Posterior cingulate gyrus (tissue), 11 donors: ENCODE measurements around the gene SERINC2.

Experiments
- DNase-seq, 10 donors: peaks; one replicate each; pipeline versions ENCODE4 v3.0.0 to v3.0.0-alpha.2; 2020 to 2021; ENCODE audit warnings: mixed read lengths in 3 of 10
- intact Hi-C: fragments of 100-400 bp; cut with DNase I; formaldehyde crosslinking; loops from one replicate; pipeline ENCODE4 v1.15.1; 2023

SERINC2 gene

DNA sequence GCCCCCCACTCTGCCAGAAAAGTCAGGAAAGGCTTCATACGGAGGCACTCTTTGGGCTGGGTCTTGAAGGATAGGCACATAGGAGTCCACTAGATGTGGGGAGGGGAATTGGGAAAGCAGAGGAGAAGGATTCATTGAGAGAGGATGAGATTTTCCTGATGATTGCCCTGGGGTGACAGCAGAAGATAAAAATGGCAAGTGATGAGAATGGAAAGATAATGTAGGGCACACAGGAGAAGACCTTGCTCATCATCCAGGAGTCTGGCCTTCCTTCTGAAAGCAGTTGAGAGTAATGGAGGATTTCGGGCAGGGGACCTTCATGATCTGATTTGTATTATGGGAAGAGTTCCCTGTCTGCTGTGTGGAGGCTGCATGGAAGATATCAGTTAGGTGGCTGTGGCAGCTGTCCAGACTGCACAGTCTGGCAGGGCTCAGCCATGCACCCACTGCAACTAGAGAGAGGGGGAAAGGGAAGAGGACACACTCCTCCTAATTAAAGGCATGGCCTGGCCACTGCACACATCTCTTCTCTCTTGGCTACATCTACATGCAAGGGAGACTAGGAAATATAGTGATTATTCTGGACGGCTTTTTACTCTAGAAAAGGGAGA is 30.5 kb upstream of the SERINC2 start:
- peak in 6 of 10 donors; percentile 24 to 87 (median 62) for DNase-seq
- intact Hi-C loops: no loop called here

DNA sequence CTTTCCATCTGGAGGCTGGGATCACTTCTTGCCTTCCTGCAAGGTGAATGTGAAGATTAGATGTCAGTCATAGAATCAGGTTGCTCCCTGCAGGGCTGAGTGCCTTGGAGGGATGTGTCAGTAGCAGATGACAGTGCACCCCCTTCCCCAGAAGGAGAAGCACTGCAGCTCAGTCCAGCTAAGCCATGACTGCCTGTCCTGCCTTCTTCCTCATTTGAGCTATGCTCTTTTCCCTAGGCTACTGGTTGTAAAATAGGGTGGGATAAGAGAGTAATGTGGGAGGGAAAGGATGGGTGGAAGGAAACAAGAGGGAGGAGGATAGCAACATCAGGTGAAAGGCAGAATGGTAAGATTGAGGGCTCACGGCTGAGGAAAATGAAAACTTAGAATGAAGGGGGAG is 29.0 kb upstream of the SERINC2 start:
- peak in 2 of 10 donors; percentile 17 to 22 for DNase-seq
- intact Hi-C loops: no loop called here

DNA sequence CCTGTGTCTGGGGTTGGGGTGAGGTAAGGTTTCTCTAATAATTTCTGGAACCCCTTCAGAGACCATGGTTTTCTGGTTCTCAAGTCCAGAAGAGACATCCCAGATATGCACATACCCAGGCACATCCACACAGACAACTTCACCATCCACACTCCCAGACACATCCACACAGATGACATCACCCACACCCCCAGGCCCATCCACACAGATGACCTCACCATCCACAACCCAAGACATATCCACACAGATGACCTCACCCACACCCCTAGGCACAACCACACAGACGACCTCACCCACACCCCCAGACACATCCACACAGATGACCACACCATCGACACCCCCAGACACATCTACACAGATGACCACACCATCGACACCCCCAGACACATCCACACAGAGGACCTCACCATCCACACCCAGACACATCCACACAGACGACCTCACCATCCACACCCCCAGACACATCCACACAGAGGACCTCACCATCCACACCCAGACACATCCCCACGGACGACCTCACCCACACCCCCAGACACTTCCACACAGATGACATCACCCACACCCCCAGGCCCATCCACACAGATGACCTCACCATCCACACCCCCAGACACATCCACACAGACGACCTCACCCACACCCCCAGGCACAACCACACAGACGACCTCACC is 26.3 kb upstream of the SERINC2 start:
- peak in 2 of 10 donors; percentile 30 to 34 for DNase-seq

GRCh38 chr1:31387612-31388011 is 25.4 kb upstream of the SERINC2 start:
- intact Hi-C loops: loop anchor here (5.0 kb wide), 1 partner anchor 160 kb away; no protein-coding TSS in a partner anchor
- DNase-seq: peak in 1 of 10 donors; percentile 22

More for the DNA sequence above, 26.3 kb upstream of the SERINC2 start:
- intact Hi-C loops: loop anchor here (5.0 kb wide), 1 partner anchor 161 kb away; no protein-coding TSS in a partner anchor

DNA sequence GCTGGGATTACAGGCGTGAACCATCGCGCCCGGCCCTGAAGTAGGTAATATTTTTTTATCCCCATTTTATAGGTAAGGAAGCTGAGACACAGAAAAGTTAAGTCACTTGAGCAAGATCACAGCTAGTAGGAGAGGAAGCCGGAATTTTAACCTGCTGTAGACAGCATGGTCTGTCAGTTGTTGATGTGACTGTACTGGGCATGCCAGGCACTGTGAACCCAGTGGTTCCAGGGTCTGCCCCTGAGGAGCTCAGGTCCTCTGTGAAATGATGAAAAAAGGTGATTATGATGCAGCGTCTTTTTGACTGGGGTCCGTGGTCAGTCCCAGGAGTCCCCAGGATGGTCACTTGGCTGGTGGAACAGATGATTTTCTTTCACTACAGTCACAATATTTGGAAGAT is 23.4 kb upstream of the SERINC2 start:
- intact Hi-C loops: loop anchor here (5.0 kb wide), 1 partner anchor 158 kb away; no protein-coding TSS in a partner anchor
- no peak for DNase-seq

DNA sequence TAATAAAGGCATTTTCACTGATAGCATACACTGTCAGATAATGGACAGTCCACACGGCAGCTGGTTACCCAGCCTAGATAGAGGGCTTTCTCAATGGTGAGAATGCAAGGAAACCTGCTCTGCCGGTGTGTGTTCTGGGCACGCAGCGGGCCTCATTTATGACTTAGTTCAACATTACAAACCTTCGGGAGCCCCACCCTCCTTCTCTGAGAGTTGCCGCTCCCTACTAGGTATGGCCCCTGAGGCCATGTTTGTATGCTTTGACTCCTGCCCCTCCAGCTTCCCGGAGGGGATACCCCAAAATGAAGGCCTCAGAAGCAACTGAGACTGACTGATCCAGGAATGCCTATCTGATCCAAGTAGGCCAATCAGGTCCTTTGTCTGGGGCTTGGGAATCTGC is 22.9 kb upstream of the SERINC2 start:
- no peak for DNase-seq
- intact Hi-C loops: no loop called here

DNA sequence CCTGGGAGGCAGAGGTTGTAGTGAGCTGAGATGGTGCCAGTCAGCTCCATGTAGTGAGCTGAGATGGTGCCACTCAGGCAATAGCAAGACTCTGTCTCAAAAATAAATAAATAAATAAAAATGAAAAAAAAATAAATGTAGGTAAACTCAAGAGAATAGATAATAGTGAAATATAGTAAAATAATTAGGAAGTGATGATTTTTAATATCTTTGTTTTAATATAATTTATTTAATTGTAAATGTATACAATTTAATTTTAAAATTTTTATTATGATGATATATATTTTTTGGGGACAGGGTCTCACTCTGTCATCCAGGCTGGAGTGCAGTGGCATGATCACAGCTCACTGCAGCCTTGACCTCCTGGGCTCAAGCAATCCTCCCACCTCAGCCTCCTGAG is 19.6 kb upstream of the SERINC2 start:
- DNase-seq: no peak
- intact Hi-C loops: no loop called here

DNA sequence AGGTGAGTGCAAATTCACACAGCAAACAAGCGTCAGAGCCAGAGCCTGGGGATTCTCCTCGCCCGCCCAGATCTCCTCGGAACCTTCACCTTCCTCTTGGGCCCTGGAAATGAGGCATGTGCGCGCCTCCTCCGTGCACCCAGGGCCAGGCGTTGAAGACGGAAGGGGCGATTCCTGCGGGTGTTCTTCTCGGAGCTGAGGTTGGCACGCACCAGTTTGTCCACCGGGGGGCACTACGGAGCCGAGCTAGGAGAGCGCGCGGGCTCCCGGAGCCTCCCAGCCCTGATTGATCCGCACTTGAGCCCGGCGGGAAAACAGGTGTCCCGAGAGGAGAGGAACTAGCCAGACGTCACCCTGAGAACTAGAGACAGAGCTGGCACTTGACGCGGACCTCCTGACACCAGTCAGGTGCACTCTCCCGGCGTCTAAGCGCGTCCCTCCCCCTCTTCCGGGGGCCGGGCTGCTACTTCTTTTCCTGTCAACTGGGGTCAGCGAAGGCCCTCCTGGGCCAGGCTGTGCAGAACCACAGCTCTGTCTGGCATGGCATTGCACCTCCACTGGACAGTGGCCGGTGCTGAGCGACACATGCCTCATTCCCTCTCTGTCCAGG is 18.3 kb upstream of the SERINC2 start:
- intact Hi-C loops: loop anchor here (1.0 kb wide), 1 partner anchor 28 kb away; no protein-coding TSS in a partner anchor
- DNase-seq: peak; percentile 57 to 97 (median 85)

GRCh38 chr1:31396633-31397351 is 16.2 kb upstream of the SERINC2 start:
- intact Hi-C loops: no loop called here
- DNase-seq: no peak

DNA sequence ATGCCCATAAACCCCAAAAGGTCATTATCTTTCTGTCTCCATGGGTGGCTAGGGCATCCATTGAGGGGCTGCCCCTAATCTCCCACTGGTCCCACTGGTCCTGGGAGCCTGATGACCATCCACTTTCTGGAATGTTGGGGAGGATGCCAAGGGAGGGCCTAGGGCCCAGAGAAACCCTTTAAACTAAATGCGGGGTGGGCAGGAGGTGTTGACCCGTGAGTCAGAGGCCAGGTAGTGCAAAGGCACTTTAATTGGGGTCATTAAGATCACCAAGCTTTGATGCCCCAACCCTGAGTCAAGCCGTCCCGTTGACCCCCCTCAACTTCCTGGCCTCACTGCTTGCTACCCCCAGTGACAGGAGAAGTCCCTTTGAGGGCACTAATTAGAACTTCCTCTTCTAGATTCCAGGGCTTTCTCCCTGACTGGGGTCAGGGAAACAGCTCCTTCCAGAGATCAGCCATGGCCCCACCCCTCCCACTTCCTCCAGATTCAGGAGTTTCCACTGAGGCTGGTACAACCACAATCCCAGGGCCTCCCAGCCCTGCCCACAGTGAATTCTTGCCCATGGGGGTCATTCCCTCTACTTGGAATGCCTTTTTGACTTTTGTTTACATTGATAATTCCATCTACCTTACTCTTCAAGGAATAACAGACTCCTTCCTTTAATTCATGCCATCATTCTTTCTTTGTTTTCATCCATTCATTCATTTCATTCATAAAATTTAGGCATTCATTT is 15.5 kb upstream of the SERINC2 start:
- intact Hi-C loops: no loop called here

GRCh38 chr1:31398246-31398645 is 14.8 kb upstream of the SERINC2 start:
- DNase-seq: no peak
- intact Hi-C loops: no loop called here

More for the DNA sequence above, 15.5 kb upstream of the SERINC2 start:
- DNase-seq: no peak

DNA sequence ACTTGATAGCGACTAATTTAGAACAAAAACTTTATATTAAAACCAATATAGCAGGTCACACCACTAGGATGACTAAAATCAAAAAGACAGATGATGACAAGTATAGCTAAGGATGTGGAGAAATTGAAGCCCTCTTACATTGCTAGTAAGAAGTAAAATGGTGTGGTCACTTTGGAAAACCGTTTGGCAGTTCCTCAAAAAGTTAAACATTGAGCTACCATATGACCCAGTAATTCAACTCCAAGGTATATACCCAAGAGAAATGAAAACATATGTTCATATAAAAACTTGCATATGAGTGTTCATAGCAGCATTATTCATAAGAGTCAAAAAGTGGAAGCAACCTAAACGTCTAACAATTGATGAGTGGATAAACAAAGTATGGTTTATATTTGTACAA is 13.0 kb upstream of the SERINC2 start:
- intact Hi-C loops: no loop called here

DNA sequence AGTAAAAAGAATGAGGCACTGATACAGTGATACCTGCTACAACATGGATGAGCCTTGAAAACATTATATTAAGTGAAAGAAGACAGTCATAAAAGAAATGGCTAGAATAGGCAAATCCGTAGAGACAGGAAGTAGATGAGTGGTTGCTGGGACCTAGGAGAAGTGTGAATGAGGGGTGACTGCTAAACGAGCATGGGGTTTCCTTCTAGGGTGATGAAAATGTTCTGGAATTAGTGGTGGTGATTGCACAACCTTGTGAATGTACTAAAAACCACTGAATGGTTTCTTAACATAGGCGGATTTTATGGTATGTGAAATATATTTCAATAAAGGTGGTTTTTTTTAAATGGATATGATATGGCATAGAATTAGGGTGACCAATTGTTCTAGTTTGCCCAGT is 12.6 kb upstream of the SERINC2 start:
- intact Hi-C loops: no loop called here
- no peak for DNase-seq

More for the DNA sequence above, 13.0 kb upstream of the SERINC2 start:
- no peak for DNase-seq

GRCh38 chr1:31401241-31401640 is 11.8 kb upstream of the SERINC2 start:
- DNase-seq: no peak
- intact Hi-C loops: no loop called here

DNA sequence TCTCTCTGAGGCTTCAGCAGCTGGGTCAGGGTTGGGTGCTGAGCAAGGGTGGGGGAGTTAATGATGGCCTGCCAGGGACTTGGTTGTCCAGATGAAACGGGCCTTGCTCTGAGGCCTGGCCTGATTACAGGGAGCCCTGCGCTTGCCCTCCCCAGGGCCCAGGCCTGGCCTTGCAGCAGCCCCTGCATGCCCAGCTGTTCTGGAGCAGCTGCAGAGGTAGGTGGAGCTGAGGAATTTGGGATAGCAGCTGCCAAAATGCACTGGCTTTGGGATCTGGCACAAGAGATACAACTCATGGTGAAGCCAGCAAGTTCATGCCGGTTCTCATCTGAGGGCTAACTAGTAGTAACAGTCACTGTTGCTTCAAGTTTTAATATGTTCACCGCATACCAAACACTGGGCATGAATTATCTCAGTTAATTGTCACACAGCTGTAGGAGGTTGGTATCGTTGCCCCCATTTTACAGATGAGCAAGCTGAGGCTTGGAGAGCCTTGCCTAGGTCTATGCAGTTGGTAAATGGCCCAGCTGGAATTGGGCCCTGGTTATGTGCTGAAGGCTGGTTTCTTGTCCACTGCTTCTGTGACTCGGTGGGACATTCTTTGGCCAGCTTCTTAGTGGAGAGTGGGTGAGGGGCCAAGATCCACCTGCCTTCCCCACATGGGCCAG is 7.3 kb upstream of the SERINC2 start:
- intact Hi-C loops: no loop called here
- DNase-seq: no peak

- intact Hi-C loops: no loop called here
- DNase-seq: no peak
Measured at GRCh38 chr1:31407029-31407626, 5.9 kb upstream of the SERINC2 start.

GRCh38 chr1:31408788-31409318 is 4.2 kb upstream of the SERINC2 start:
- DNase-seq: no peak
- intact Hi-C loops: no loop called here

GRCh38 chr1:31409946-31410858 is 2.8 kb upstream of the SERINC2 start:
- peak in 1 of 10 donors; percentile 46 for DNase-seq
- intact Hi-C loops: no loop called here
